ENCODE results near the gene OR4N5. TPM values are rescaled to one million over a fixed set of nuclear protein-coding genes. Genes with fewer than 3 reads are reported as not detected.
"Not testable (repeated sequence)": the region's sequence is repeated elsewhere in the genome, so short reads cannot be mapped to it uniquely, and the experiment has no call there.

The OR4N5 gene
- not detected in 2 replicates for total RNA-seq
- polyA plus RNA-seq (2012) = not detected

- no peak for DNase-seq (ENCODE audit: low read depth)
These were observed at the start of gene OR4N5 for GRCh38 chr14:20138520-20138919. OR4N5 (plus strand) TSS chr14:20138820; CDS start chr14:20143736, 4,916 bp downstream.

- no peak for DNase-seq (ENCODE audit: low read depth)
These were observed 46.6 kb upstream of the OR4N5 start for GRCh38 chr14:20092050-20092449.

- DNase-seq (ENCODE audit: low read depth) = no peak
These were observed 45.2 kb upstream of the OR4N5 start for GRCh38 chr14:20093442-20093841.

- not testable (repeated sequence) for DNase-seq (ENCODE audit: low read depth)
These were observed 39.5 kb upstream of the OR4N5 start for GRCh38 chr14:20098926-20099770.

- DNase-seq (ENCODE audit: low read depth) = no peak
These were observed 28.2 kb upstream of the OR4N5 start, which contains the start of gene OR4K17 for GRCh38 chr14:20110438-20110837. OR4K17 (plus strand) TSS chr14:20110739; CDS start chr14:20117500, 6,761 bp downstream.

GRCh38 chr14:20112321-20112720 lies 26.3 kb upstream of the OR4N5 start:
- no peak for DNase-seq (ENCODE audit: low read depth)

- DNase-seq (ENCODE audit: low read depth) = no peak
These were observed 21.9 kb upstream of the OR4N5 start for GRCh38 chr14:20116748-20117147.

- no peak for DNase-seq (ENCODE audit: low read depth)
These were observed 19.8 kb upstream of the OR4N5 start for GRCh38 chr14:20118795-20119194.

GRCh38 chr14:20143911-20144310 lies 5.3 kb downstream of the OR4N5 start:
- no peak for DNase-seq (ENCODE audit: low read depth)

GRCh38 chr14:20144820-20145219 lies 6.2 kb downstream of the OR4N5 start:
- DNase-seq (ENCODE audit: low read depth) = no peak

GRCh38 chr14:20164462-20164861 lies 25.8 kb downstream of the OR4N5 start:
- DNase-seq (ENCODE audit: low read depth) = no peak

GRCh38 chr14:20167091-20167490 lies 28.5 kb downstream of the OR4N5 start:
- DNase-seq (ENCODE audit: low read depth) = no peak

- peak; percentile 17 for DNase-seq (ENCODE audit: low read depth)
These were observed 31.2 kb downstream of the OR4N5 start for GRCh38 chr14:20169852-20170251.

- not testable (repeated sequence) for DNase-seq (ENCODE audit: low read depth)
These were observed 35.6 kb downstream of the OR4N5 start for GRCh38 chr14:20174205-20174604.

GRCh38 chr14:20176330-20176729 lies 37.7 kb downstream of the OR4N5 start:
- no peak for DNase-seq (ENCODE audit: low read depth)

GRCh38 chr14:20177433-20177974 lies 38.9 kb downstream of the OR4N5 start:
- DNase-seq (ENCODE audit: low read depth) = no peak

- no peak for DNase-seq (ENCODE audit: low read depth)
These were observed 40.6 kb downstream of the OR4N5 start for GRCh38 chr14:20179218-20179617.

- no peak for DNase-seq (ENCODE audit: low read depth)
These were observed 41.3 kb downstream of the OR4N5 start for GRCh38 chr14:20179880-20180279.

- DNase-seq (ENCODE audit: low read depth) = no peak
These were observed 41.9 kb downstream of the OR4N5 start for GRCh38 chr14:20180486-20180885.

- DNase-seq (ENCODE audit: low read depth) = no peak
These were observed 45.6 kb downstream of the OR4N5 start for GRCh38 chr14:20184181-20184580.

- no peak for DNase-seq (ENCODE audit: low read depth)
These were observed 52.0 kb downstream of the OR4N5 start, which contains the start of gene OR11G2 for GRCh38 chr14:20190596-20190995. OR11G2 (plus strand) TSS chr14:20190896; CDS start chr14:20197438, 6,542 bp downstream.

GRCh38 chr14:20191396-20191795 lies 52.8 kb downstream of the OR4N5 start:
- DNase-seq (ENCODE audit: low read depth) = no peak

- no peak for DNase-seq (ENCODE audit: low read depth)
These were observed 55.5 kb downstream of the OR4N5 start for GRCh38 chr14:20194101-20194500.
